ENCODE data around the gene PKP3.

The PKP3 gene

DNA sequence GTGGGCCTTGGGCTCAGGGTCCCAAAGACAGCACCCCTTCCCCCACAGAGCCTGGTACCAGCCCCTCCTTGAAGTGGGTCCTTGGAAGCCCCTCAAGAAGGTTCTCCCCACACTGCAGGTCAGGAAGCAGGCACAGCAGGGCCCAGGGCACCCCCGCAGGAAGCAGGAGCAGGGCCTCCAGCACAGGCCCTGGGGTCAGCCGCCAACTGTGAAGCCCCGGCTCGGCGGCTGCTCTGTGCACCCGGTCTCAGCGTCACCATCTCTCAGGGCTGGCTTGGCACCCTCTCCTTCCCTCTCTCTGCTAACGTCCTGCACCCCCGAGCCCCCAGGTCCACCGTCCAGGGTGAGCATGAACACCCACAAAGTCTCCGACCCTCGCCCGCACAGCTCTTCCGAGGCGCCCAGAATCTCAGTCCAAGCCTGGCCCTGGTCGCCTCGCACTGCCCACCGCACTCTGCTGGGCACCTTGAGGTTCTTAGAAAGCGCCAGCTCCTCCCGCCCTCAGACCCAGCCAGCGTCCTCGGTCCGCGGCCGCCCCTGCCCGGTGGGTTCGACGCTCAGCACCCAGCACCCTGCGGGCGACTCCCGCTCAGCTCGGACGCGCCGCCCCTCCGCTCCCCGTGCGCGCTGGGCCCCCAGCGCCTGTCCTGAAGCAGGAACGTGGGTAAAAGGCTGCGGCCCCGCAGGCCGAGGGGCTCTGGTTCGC lies 22.2 kb downstream of the PKP3 start:
- DNase-seq (ENCODE audit: low read depth), result no peak
- TF ChIP-seq CTCF (conservative IDR thresholded peaks at IDR 0.05; ENCODE audit: low read depth, low read length), result no peak
- H3K4me3 ChIP-seq (ENCODE audit: low read length), result peak overlapping the region; percentile 22

DNA sequence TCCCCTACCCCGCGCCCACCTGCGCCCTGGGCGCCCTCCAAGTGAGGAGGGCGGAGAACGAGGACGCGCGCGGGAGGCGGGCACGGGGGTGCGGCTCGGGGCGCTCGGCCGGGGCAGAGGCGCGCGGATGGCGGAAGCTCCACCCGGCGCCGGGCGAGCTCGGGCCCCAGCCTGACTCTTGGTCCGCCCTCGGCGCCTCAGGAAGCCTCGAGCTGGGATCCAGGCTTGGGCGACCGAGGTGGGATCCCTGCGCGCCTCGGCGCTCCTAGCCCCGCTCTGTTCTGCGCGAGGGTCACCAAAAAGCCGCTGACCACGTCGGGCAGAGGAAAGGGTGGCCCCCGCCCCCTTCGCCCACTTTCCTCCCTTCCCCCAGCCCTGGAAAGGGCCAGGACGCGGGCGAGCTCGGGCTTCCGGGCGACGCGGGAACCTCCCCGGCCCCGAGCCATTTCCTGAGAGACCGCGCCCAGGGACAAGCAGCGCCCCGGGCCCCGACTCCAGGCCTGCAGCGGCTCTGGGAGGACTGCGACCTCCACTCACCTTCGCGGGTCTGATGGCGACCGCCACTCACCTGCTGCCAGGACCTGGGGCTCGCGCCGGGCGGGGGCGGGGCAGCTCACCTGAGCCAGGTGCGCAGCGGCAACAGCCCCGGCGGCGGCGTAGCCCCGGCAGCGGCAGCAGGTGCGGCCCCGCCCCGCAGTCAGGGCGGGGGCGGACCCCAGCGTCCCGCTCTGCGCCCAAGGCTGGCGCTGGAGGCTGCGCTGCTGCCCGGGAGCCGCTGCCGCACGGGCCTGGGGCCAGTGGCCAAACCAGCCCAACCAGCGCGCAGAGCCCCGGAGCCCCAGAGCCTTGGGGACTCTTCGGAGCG lies 23.0 kb downstream of the PKP3 start:
- no peak for TF ChIP-seq CTCF (conservative IDR thresholded peaks at IDR 0.05; ENCODE audit: low read depth, low read length)
- peak overlapping the region; percentile 38 for H3K4me3 ChIP-seq (ENCODE audit: low read length)
- DNase-seq (ENCODE audit: low read depth), result no peak

DNA sequence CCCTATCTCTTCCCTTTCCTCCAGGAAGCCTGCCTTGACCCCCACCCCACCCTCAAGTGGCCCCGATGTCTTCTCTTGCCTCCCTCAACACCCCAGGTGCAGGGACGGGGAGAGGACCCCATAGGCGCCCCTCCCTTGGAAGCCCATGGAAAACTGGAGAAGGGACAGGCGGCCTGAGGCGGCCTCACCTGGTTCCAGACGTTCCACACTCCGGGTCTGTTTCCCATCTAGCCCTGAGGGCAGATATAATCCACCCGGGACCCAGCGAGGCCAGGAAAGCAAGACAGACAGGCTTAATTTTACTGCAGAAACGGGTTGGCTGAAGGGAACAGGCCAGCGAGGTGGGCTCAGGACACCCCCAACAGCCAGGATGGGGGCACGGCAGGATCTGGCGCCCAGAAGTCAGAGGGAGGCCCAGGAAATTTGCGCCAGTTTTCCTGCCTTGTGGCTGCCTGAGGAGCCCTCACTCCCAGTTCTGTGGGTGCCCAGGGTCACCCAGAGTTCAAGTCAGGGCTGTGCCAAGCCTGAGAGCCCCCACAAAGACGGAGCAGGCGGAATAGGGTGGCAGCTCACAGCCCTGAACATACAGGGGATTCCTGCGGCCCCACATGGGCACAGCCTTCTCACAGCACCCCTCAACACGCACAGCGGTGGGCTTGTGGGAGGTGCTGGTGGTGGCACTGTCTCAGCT lies 23.8 kb downstream of the PKP3 start:
- no peak overlapping the region for H3K4me3 ChIP-seq (ENCODE audit: low read length)
- TF ChIP-seq CTCF (conservative IDR thresholded peaks at IDR 0.05; ENCODE audit: low read depth, low read length), result no peak
- no peak for DNase-seq (ENCODE audit: low read depth)

DNA sequence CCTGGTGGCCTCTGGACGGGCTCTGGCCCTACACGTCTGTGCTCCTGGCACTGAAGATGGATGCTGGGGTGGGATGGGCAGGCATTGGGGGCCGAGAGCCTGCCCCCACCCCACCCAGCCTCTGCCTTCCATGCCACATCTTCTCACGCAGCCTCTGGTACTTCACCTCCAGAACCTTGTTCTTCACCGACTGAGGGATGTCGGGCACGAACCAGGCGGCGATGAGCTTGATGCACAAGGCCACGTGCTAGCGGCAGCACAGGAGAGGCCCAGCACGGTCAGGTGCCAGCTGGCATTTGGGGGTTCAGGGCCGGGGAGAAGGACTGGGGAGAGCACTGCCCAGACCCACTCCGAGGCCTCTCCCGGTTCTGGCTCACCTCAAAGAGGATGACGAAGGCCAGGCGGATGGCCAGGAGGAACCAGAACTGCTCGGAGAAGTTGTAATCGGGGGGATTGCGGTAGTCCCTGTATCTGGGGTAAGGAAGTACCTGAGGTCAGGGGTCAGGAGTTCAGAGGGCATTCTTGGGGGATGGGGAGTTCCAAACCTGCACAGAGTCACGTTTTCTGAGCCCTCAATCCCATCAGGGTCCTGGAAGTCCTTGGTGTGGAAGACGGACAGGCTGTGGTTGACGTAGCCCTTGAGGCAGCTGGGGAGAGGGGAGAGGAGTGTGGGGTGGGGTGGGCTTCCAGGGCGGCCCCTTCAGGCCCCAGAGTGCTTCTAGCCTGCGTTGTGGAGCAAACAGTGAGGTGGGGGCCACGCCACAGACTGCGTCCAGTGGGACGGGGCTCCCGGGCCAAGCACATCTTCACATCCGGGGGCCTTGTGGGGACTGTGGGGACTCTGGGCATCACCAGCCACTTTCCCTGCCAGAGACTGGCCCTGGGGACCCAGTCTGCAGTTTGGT lies 24.6 kb downstream of the PKP3 start:
- DNase-seq (ENCODE audit: low read depth), result no peak
- no peak for TF ChIP-seq CTCF (conservative IDR thresholded peaks at IDR 0.05; ENCODE audit: low read depth, low read length)

DNA sequence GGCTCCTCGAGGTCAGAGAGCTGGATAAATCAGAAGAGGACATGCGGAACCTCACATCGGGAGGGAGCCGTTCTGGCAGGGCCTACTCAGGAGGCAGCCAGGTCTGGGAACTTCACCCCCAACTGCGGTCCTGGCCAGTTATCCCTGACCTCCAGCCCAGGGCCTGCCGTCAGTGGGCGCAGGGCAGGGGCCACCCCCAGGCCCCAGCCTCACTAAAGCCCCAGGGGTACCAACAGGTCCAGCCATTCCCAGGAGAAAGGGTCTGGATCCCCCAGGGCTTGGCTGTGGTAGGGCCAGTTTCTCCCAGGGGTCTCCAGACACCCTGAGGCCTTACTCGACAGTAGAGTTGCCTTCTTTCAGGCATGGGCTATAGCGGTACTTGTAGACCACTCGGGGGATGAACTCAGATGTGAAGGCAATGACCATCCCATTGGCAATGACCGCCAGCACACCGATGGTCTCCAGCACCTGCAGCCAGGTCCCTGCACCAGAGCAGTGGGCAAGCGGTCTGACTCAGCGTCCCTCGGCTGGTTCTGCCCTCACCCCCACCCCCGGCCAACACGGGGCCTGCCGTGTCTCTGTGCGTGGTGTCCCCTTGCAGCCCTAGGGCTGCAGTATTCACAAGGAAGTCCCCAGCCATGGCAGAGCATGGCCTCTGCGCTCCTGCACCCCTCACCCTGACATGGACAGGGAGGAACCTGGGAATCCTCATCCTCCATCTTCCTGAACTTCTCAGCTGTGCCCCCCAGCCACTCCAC lies 25.4 kb downstream of the PKP3 start:
- no peak for TF ChIP-seq CTCF (conservative IDR thresholded peaks at IDR 0.05; ENCODE audit: low read depth, low read length)
- no peak for DNase-seq (ENCODE audit: low read depth)

More for the DNA sequence above, 24.6 kb downstream of the PKP3 start:
- H3K4me3 ChIP-seq (ENCODE audit: low read length), result no peak overlapping the region

More for the DNA sequence above, 25.4 kb downstream of the PKP3 start:
- H3K4me3 ChIP-seq (ENCODE audit: low read length), result no peak overlapping the region
